GM19043 (cell line): ENCODE data around the gene ENTPD8.
"Not testable (repeated sequence)": the region's sequence is repeated elsewhere in the genome, so short reads cannot be mapped to it uniquely, and the experiment has no call there.

ENCODE experiments used
- ATAC-seq: cut with Tn5 transposase; IDR thresholded peaks from one replicate; pipeline ENCODE4 v1.9.1; 2021; ENCODE audit warnings: low read depth; ENCODE audit not compliant: unreplicated experiment

The ENTPD8 gene

GRCh38 chr9:137396634-137397367, 44.4 kb downstream of the ENTPD8 start:
- ATAC-seq: no peak

- no peak for ATAC-seq
Measured at GRCh38 chr9:137396227-137396626, 44.9 kb downstream of the ENTPD8 start.

- ATAC-seq: no peak
Measured at GRCh38 chr9:137395666-137396010, 45.5 kb downstream of the ENTPD8 start.

DNA sequence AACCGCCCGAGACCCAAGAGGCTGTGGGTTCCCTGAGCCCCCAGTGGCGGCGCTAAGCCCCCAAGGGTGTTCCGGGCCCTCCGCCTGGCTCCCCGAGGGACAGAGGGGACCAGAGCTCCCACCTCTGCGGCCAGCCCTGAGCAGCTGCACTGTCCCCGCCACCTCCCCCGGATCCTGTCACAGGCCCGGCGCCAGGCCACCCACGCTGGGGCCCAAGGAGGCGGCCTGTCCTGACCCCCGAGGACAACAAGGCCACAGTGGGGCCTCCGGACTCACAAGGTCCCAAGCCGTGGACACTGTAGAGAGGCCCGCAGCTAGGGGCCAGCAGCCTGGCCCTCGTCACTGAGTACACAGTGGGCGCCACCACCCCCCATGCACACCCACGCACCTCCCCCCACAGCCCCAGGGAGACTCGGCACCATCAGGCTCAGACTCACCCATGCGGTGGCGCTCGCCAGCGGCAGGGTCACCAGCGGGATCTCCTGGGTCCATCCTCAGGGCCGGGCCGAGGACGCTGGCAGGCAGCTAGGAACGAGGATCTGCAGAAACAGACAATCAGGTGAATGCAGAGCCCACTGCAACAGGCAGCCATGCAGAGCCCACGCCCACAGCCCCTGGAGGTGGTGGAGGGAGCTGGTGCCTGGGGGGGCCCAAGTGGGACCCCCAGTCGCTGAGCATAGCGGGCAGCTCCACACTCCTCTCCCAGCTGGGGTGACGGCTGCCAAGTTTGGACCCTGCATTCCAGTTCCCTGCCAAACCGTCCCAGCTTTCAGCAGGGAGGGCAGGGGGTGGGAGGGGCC, 46.1 kb downstream of the ENTPD8 start:
- ATAC-seq: no peak

GRCh38 chr9:137393176-137394150, 47.7 kb downstream of the ENTPD8 start:
- no peak for ATAC-seq

DNA sequence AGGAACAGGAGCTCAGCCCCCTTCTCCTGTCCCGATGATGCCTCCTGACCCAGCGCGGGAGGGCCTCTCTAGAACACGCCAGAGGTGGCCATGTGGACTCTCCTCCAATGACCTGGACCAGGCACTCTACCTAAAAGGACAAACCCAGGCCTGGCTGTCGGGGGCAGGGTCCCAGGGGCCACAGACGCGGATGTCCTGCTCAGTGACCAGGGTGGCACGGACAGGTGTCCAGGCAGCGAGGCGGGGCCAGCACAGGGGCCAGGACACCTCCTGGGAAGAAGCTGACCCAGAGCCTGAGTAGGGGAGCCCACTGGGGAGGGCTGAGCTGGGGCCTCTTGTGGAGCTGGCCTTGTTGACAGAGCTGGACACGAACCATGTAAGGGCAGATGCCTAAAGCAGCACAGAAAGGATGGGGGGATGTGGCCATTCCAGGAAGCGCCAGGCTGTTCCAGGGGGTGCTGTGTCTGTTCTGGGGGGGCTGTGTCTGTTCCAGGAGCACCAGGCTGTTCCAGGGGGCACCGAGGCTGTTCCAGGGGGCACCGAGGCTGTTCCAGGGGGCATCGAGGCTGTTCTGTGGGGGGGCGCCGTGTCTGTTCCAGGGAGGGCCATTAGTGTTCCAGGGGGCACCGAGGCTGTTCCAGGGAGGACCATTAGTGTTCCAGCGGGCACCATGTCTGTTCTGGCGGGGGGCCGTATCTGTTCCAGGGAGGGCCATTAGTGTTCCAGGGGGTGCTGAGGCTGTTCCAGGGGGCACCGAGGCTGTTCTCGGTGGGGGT, 48.7 kb downstream of the ENTPD8 start:
- no peak for ATAC-seq

DNA sequence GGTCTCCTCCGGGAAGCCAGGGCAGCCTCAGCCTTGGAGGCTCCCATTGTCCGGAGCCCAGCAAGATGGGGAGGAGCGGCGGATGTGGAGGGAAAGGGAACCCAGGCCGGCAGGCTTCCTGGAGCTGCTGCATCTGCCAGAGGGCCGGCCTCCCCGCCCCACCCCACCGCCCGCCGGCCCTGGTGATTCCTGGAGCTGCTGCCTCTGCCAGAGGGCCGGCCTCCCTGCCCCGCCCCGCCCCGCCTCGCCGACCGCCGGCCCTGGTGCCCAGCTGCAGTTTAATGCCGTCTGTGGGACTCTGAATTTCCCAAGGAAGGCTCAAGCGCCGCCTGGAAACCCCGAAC, 49.8 kb downstream of the ENTPD8 start:
- no peak for ATAC-seq

DNA sequence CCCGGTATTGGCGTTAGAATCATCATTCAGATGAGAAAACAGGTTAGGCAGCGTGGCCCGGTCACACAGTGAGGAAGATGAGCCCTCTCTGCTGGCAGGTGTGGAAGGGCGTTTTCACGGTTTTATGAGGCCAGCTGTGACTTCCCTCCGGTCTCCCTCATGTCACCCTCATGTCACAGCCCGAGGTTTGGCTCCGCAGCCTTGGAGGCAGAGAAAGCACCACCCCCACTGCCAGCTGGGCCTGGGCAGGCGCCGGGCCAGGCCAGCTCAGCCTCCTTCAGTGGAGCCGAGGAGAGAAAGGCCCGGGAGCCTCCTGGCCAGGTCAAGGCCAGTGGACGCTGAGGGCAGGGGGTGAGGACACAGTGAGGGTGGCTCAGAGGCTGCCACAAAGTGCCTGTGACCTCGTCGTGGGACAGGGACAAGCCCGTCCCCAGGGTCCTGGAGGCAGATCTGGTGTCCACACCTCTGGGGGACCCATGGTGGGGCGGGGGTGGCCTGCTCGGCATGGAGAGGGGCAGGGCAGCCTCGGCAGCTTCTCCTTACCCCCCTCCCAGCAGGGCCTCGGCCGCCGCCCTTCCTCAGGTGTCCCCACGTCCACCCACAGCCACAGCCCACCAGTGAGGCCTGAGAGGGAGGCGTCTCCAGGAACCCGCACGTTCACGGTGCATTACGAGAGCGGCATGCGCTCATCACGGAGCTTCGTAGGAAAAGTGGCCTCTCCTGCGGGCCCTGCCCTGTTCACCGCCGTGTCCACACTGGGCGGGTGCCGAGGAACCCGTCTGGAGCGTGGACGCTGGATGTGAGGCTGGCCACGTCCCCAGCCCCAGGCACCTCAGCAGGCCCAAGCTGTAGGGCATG, 50.4 kb downstream of the ENTPD8 start:
- no peak for ATAC-seq

- ATAC-seq: no peak
Measured at GRCh38 chr9:137389428-137389746, 51.8 kb downstream of the ENTPD8 start.

GRCh38 chr9:137388589-137389427, 52.3 kb downstream of the ENTPD8 start:
- no peak for ATAC-seq

GRCh38 chr9:137387891-137388560, 53.1 kb downstream of the ENTPD8 start:
- ATAC-seq: no peak

- no peak for ATAC-seq
Measured at GRCh38 chr9:137387114-137387890, 53.9 kb downstream of the ENTPD8 start.

DNA sequence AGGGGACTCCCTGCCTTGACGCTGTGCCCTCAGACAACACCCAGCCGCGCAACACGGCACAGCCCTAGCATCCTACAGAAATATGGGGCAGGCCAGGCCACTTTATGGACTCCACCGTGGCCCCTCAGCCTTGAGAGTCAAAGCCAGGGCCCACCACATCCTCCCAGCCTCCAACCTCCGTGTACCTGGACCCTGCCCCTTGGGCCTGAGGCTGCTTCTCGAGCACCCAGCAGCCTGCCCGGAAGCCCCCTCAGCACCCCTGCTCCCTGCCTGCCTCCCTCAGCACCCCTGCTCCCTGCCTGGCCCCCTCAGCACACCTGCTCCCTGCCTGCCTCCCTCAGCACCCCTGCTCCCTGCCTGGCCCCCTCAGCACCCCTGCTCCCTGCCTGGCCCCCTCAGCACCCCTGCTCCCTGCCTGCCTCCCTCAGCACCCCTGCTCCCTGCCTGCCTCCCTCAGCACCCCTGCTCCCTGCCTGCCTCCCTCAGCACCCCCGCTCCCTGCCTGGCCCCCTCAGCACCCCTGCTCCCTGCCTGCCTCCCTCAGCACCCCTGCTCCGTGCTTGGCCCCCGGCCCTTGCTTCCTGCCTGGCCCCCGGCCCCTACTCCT, 54.5 kb downstream of the ENTPD8 start:
- ATAC-seq: not testable (repeated sequence)

DNA sequence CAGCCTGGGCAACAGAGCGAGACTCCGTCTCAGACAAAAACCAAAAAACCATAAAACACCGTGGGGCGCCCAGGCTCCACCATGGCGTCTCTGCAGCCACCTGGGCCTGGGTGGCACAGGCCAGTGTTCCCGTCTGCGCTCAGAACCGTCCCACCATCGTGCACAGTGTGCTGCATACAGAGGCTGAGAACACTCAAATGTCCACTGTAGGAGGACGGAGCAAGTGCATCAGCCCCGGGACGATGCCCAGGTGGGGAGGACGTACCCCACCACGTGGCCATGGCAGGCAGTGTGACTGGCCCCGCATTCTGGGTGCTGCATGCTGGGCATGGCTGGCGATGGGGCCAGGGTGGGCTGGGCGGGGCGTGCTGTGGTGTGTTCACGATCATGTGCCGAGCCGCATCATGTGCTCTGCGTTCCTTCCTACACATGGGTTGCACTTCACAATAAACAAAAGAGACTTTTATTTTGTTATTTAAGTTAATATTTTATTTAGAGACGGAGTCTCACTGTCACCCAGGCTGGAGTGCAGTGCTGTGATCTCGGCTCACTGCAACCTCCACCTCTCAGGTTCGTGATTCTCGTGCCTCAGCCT, 56.0 kb downstream of the ENTPD8 start:
- no peak for ATAC-seq
